ENCODE results near the gene ANXA5. TPM values are rescaled to one million over a fixed set of nuclear protein-coding genes. Genes with fewer than 3 reads are reported as not detected.
A peak's percentile ranks its signal among the peaks of the same experiment; 100 is the strongest.

ANXA5 gene
- total and polyA plus RNA-seq, 2 experiments from 2014 or later: 508 to 718 TPM

DNA sequence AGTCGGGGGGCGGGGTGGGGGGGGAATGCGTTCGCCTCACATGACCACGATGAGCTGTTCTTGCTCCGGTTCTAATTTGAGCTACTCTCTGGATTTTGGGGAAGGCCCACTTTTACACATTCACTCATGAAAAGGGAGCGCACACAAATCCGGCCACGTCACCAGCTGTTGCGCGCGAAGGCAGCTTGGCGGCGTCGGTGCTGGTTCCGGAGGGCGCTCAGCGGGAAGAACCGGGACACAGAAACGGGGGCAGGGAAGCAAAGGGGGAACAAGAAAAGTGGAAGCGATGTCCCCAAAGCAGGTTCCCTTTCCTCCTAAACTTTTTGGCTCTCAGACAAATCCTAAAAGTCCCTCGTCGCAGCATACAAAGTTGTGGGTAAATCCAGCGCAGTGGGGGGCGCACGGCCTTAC is 605 bp downstream of the ANXA5 start:
- peak; percentile 78 for DNase-seq (ENCODE audit: low spot score)
- Histone ChIP-seq H3K4me1 (ENCODE audit: insufficient read depth) (peaks cover 24% of the 10 kb centered on the region), H2AFZ (peak overlapping the region; percentile 43), H3K4me3 (peak overlapping the region; percentile 97), H3K4me2 (peak overlapping the region; percentile 76), H3K27ac (peak overlapping the region; percentile 99), H3K9me3 (ENCODE audit: low read depth) (no peaks in the 10 kb centered on the region), H3K79me2 (peaks cover 48% of the 10 kb centered on the region), H3K36me3 (replicated peaks; ENCODE audit: insufficient read depth, low read depth) (no peaks in the 10 kb centered on the region), H4K20me1 (ENCODE audit: insufficient read depth, poor library complexity, severe bottlenecking) (peaks cover 17% of the 10 kb centered on the region), H3K9me2 (replicated peaks; ENCODE audit: insufficient read depth) (no peaks in the 10 kb centered on the region), H3K27me3 (no peaks in the 10 kb centered on the region)
- WGBS (ENCODE audit: low lambda C conversion rate, missing lambda C conversion rate): 3% methylated on average over 26 of the region's 26 CpGs
- TF ChIP-seq EZH2phosphoT487 (IDR thresholded peaks at IDR 0.05; ENCODE audit: low read depth, severe bottlenecking, unreplicated experiment): no peak
- TF ChIP-seq, protein P1, sequence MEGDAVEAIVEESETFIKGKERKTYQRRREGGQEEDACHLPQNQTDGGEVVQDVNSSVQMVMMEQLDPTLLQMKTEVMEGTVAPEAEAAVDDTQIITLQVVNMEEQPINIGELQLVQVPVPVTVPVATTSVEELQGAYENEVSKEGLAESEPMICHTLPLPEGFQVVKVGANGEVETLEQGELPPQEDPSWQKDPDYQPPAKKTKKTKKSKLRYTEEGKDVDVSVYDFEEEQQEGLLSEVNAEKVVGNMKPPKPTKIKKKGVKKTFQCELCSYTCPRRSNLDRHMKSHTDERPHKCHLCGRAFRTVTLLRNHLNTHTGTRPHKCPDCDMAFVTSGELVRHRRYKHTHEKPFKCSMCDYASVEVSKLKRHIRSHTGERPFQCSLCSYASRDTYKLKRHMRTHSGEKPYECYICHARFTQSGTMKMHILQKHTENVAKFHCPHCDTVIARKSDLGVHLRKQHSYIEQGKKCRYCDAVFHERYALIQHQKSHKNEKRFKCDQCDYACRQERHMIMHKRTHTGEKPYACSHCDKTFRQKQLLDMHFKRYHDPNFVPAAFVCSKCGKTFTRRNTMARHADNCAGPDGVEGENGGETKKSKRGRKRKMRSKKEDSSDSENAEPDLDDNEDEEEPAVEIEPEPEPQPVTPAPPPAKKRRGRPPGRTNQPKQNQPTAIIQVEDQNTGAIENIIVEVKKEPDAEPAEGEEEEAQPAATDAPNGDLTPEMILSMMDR (IDR thresholded peaks at IDR 0.05; ENCODE audit: poor library complexity): peak; percentile 24

DNA sequence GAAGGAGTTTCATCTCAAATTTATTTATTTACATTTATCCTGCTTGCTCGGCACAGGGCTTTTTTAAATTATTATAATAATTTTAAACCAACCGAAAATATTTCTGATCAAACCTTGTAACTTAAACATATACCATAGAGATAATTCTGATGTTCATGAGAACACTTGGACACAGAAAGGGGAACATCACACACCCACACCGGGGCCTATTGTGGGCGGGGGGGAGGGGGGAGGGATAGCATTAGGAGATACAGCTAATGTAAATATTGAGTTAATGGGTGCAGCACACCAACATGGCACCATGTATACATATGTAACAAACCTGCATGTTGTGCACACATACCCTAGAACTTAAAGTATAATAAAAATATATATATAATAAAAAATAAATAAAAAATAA is 2.9 kb downstream of the ANXA5 start:
- TF ChIP-seq, protein P1 (IDR thresholded peaks at IDR 0.05; ENCODE audit: poor library complexity): no peak
- TF ChIP-seq EZH2 (IDR thresholded peaks at IDR 0.05; ENCODE audit: borderline replicate concordance) (no peak), EZH2phosphoT487 (IDR thresholded peaks at IDR 0.05; ENCODE audit: low read depth, severe bottlenecking, unreplicated experiment) (no peak)
- no peak for DNase-seq (ENCODE audit: low spot score)
- Histone ChIP-seq H3K4me3 (peak overlapping the region; percentile 6), H3K79me2 (peaks cover 68% of the 10 kb centered on the region), H2AFZ (no peak overlapping the region), H3K4me2 (peak overlapping the region; percentile 76), H3K27me3 (no peaks in the 10 kb centered on the region), H3K27ac (peak overlapping the region; percentile 23), H3K9me3 (ENCODE audit: low read depth) (no peaks in the 10 kb centered on the region), H3K9me2 (replicated peaks; ENCODE audit: insufficient read depth) (no peaks in the 10 kb centered on the region), H3K36me3 (replicated peaks; ENCODE audit: insufficient read depth, low read depth) (no peaks in the 10 kb centered on the region), H3K4me1 (ENCODE audit: insufficient read depth) (peaks cover 38% of the 10 kb centered on the region), H4K20me1 (ENCODE audit: insufficient read depth, poor library complexity, severe bottlenecking) (peaks cover 36% of the 10 kb centered on the region)
- WGBS (ENCODE audit: low lambda C conversion rate, missing lambda C conversion rate): 76% methylated on average over 4 of the region's 4 CpGs

DNA sequence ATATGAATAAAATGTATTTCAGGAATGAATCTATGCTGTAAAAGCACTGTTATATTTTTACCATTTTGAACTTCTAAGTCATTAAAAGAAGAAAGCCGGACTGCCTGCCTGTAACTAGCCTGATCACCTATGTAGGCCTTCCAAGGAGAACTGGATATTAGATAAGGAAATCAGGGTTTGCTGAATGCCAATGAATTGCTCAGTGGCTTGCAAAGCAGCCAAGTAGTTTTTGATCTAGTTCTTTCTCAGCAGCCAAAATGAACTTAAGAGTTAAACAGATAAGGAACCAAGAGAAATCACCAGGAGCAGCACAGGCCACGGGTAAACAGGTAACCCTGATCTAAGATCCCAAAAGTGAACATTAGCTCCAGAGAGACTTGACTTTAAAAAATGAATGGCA is 3.3 kb downstream of the ANXA5 start:
- Histone ChIP-seq H3K27ac (peak overlapping the region; percentile 23), H2AFZ (no peak overlapping the region), H3K79me2 (peaks cover 72% of the 10 kb centered on the region), H4K20me1 (ENCODE audit: insufficient read depth, poor library complexity, severe bottlenecking) (peaks cover 40% of the 10 kb centered on the region), H3K9me2 (replicated peaks; ENCODE audit: insufficient read depth) (no peaks in the 10 kb centered on the region), H3K4me3 (peak overlapping the region; percentile 6), H3K4me2 (peak overlapping the region; percentile 76), H3K4me1 (ENCODE audit: insufficient read depth) (peaks cover 42% of the 10 kb centered on the region), H3K27me3 (no peaks in the 10 kb centered on the region), H3K9me3 (ENCODE audit: low read depth) (no peaks in the 10 kb centered on the region), H3K36me3 (replicated peaks; ENCODE audit: insufficient read depth, low read depth) (no peaks in the 10 kb centered on the region)
- DNase-seq (ENCODE audit: low spot score): no peak
- 63% methylated on average over 2 of the region's 2 CpGs for WGBS (ENCODE audit: low lambda C conversion rate, missing lambda C conversion rate)
- TF ChIP-seq EZH2 (IDR thresholded peaks at IDR 0.05; ENCODE audit: borderline replicate concordance) (no peak), EZH2phosphoT487 (IDR thresholded peaks at IDR 0.05; ENCODE audit: low read depth, severe bottlenecking, unreplicated experiment) (no peak)
- TF ChIP-seq, protein P1 (IDR thresholded peaks at IDR 0.05; ENCODE audit: poor library complexity): no peak

DNA sequence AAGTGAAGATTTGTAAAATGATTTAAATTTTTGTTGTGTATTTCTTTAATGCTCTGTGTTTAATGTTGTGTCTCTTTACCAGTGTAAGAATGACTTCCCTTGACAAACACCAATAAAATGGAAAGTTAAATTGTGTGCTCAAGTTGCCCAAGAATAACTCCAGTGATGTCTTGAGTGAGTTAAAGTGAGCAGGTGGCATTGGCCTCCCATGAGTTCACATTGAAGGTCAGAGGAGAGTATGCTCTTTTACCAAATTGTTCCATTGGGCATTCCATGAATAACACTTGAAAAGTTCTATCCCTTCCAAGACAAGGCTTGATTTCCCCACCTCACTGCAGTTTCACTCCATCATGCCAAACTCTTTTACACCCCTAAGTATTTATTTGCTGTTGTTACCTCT is 4.5 kb downstream of the ANXA5 start:
- no peak for DNase-seq (ENCODE audit: low spot score)
- Histone ChIP-seq H3K4me1 (ENCODE audit: insufficient read depth) (peaks cover 44% of the 10 kb centered on the region), H3K27me3 (no peaks in the 10 kb centered on the region), H2AFZ (no peak overlapping the region), H3K4me2 (peak overlapping the region; percentile 76), H3K36me3 (replicated peaks; ENCODE audit: insufficient read depth, low read depth) (no peaks in the 10 kb centered on the region), H4K20me1 (ENCODE audit: insufficient read depth, poor library complexity, severe bottlenecking) (peaks cover 46% of the 10 kb centered on the region), H3K9me2 (replicated peaks; ENCODE audit: insufficient read depth) (no peaks in the 10 kb centered on the region), H3K79me2 (peaks cover 84% of the 10 kb centered on the region), H3K27ac (peak overlapping the region; percentile 90), H3K4me3 (no peak overlapping the region), H3K9me3 (ENCODE audit: low read depth) (no peaks in the 10 kb centered on the region)
- no peak for TF ChIP-seq EZH2 (IDR thresholded peaks at IDR 0.05; ENCODE audit: borderline replicate concordance)
- TF ChIP-seq, protein P1 (IDR thresholded peaks at IDR 0.05; ENCODE audit: poor library complexity): no peak

Measured in hepatocyte (in vitro differentiated cells).